Central memory CD8-positive, alpha-beta T cell (primary cell): ENCODE measurements around the gene PAMR1.

Experiments used
- ATAC-seq: fragments of 150-1000 bp; cut with Tn5 transposase; replicated peaks from 2 replicates; pipeline ENCODE4 v1.10.0; 2022; ENCODE audit warnings: mild to moderate bottlenecking, moderate FRiP score, moderate number of reproducible peaks; ENCODE audit not compliant: poor library complexity, severe bottlenecking; ENCODE audit errors: extremely low read depth
- DNase-seq, 2 donors: peaks; one replicate each; pipeline ENCODE4 v3.0.0; 2021; ENCODE audit warnings: low spot score in 2 of 2
- H3K27ac Mint-ChIP-seq: one replicate; pipeline ENCODE4 v1.8.0; 2022; ENCODE audit warnings: low read depth, mild to moderate bottlenecking, moderate library complexity, mixed read lengths
- H3K27me3 Mint-ChIP-seq: one replicate; pipeline ENCODE4 v1.8.0; 2022; ENCODE audit warnings: mixed read lengths
- H3K36me3 Mint-ChIP-seq: one replicate; pipeline ENCODE4 v1.8.0; 2022; ENCODE audit warnings: mild to moderate bottlenecking, moderate library complexity, mixed read lengths; ENCODE audit not compliant: insufficient read depth
- H3K4me1 Mint-ChIP-seq: one replicate; pipeline ENCODE4 v1.8.0; 2022; ENCODE audit warnings: mixed read lengths
- H3K4me3 Mint-ChIP-seq: one replicate; pipeline ENCODE4 v1.8.0; 2022; ENCODE audit warnings: mild to moderate bottlenecking, moderate library complexity, mixed read lengths
- H3K9me3 Mint-ChIP-seq: one replicate; pipeline ENCODE4 v1.8.0; 2022; ENCODE audit warnings: mixed read lengths

PAMR1 gene

DNA sequence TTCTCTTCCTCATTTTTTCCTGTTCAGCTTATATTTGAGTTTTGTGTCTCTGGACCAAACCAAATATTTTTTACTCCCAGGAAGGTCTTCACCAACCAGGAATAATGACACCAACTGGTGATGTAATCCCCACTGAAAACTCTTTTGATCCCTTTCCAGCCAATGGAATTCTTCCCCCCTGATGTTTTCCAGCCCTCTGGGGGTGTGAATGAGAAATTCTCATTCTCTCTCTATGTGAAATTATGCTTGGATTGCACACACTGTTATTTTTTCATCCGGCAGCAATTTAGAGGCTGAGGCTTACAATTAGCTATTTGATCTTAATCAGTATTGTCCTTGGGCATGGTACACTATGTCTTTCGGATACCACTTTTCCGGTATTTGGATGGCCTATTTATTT is 66.6 kb downstream of the PAMR1 start:
- ATAC-seq = no peak
- no peaks in the 10 kb centered on the region for H3K4me1 Mint-ChIP-seq
- no peaks in the 10 kb centered on the region for H3K9me3 Mint-ChIP-seq
- H3K4me3 Mint-ChIP-seq = no peak overlapping the region
- peaks cover 1% of the 10 kb centered on the region for H3K36me3 Mint-ChIP-seq
- no peak for DNase-seq
- H3K27me3 Mint-ChIP-seq = peaks cover 75% of the 10 kb centered on the region
- no peak overlapping the region for H3K27ac Mint-ChIP-seq

DNA sequence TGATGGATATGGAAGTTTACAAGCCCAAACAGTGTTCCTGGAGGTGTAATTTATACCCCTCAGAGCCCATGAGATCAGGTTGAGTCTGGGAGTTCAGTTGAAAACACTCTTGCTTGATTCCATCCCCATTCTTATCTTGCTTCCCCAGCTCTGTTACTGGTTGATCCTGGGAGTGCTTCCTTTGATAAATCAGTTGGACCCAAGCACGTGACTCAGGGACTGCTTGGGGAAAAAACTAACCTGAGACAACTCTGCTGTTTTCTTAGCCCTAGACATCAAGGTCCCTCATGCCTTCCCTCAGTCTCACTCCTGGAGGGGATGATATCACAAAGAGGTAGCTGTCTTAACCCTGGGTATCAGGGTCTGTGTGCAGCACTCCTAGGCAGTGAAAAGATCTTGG is 71.1 kb downstream of the PAMR1 start:
- H3K4me3 Mint-ChIP-seq = no peak overlapping the region
- peaks cover 1% of the 10 kb centered on the region for H3K36me3 Mint-ChIP-seq
- no peak overlapping the region for H3K27ac Mint-ChIP-seq

DNA sequence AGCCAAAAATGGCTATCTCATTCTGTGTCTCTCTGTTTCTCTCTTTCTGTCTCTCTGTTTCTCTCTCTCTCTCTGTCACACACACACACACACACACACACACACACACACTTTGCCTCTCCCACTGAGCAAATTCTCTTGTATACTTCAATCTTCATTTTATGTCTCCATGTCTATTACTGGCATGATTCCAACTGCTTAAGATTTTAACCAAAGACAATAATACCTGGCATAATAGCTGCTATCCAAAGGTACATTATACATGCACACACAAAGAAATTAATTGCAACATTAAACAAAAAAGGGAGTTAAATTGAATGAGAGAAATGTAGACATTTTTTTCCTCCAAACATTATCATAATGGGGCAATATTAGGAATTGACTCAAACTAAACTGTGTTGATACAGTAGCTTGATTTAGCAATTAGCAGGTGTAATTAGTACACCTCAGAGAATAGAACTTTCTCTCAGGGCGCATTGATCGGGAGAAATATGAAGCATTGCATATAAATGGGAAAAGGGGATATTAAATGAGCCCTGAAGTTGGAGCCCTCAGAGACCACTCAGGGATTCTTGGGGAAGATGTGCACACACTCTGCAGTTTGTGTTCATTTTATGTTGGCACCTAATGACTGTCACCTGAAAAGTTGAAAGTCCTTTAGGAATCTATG is 88.7 kb downstream of the PAMR1 start:
- Mint-ChIP-seq H3K36me3 (no peaks in the 10 kb centered on the region), H3K4me1 (no peaks in the 10 kb centered on the region), H3K27me3 (peaks cover 73% of the 10 kb centered on the region), H3K27ac (no peak overlapping the region), H3K9me3 (no peaks in the 10 kb centered on the region), H3K4me3 (no peak overlapping the region)
- ATAC-seq = no peak
- no peak for DNase-seq

More for the DNA sequence above, 71.1 kb downstream of the PAMR1 start:
- Mint-ChIP-seq H3K4me1 (no peaks in the 10 kb centered on the region), H3K27me3 (peaks cover 60% of the 10 kb centered on the region), H3K9me3 (no peaks in the 10 kb centered on the region)
- DNase-seq = no peak
- no peak for ATAC-seq

DNA sequence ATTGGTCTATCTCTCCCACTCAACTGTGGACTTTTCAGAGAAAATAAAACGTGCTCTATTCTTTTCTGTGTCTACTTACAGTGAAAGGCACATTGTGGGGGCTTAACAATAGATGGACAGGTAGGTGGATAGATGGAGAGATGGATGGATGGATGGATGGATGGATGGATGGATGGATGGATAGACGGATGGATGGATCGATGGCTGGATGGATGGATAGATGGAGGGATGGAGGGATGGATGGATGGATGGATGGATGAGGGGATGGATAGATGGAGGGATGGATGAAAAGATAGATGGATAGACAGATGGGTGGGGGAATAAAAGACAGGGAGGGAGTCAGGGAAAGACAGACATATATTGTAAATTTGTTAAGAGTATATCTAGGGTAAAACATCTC is 91.8 kb downstream of the PAMR1 start:
- H3K27ac Mint-ChIP-seq = no peak overlapping the region
- no peak for DNase-seq
- H3K36me3 Mint-ChIP-seq = no peaks in the 10 kb centered on the region
- H3K4me1 Mint-ChIP-seq = no peaks in the 10 kb centered on the region
- no peak for ATAC-seq
- no peaks in the 10 kb centered on the region for H3K9me3 Mint-ChIP-seq
- peaks cover 77% of the 10 kb centered on the region for H3K27me3 Mint-ChIP-seq
- H3K4me3 Mint-ChIP-seq = no peak overlapping the region

DNA sequence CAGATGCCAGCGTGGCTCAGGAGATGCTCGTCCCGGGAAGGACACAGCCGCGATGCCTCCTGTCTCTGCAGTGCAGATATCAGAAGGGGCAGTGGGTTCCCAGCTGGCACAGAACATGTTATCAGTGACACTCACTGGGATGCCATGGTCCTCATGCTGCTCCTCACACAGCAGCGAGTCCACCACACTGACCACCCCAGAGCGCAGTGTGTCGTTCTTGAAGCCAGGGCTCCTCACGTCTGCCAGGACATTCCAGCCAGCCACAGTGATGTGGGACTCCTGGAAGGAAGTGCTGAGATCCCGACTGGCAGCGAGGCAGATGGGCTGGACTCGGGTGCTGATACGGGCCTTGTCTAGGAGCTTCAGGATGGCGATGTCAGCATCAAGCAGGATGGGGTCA is 93.0 kb downstream of the PAMR1 start:
- ATAC-seq (no peak), DNase-seq (no peak)
- Mint-ChIP-seq H3K36me3 (no peaks in the 10 kb centered on the region), H3K4me1 (no peaks in the 10 kb centered on the region), H3K27ac (no peak overlapping the region), H3K27me3 (peaks cover 83% of the 10 kb centered on the region), H3K4me3 (no peak overlapping the region), H3K9me3 (no peaks in the 10 kb centered on the region)

DNA sequence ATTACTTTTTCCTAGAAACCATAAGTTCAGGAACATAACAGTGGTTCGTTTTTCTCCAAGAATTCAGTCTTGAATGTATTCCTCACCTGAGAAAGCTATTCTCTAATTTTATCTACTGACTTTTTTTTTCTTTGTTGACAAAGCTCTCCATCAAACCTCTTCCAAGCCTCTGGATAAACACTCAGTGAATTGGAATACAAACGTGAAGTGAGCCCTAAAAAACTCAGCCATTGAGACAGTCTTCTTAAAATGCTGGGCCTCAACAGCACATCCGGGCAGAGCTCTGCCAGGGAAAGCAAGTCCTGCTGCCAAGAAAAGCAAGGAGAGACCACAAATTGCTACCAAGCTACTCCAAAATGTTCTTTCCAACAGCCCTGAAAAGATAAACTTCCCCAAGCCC is 98.3 kb downstream of the PAMR1 start:
- Mint-ChIP-seq H3K27ac (no peak overlapping the region), H3K27me3 (peaks cover 100% of the 10 kb centered on the region), H3K4me3 (no peak overlapping the region), H3K4me1 (no peaks in the 10 kb centered on the region), H3K36me3 (no peaks in the 10 kb centered on the region), H3K9me3 (no peaks in the 10 kb centered on the region)
- DNase-seq (no peak), ATAC-seq (no peak)

DNA sequence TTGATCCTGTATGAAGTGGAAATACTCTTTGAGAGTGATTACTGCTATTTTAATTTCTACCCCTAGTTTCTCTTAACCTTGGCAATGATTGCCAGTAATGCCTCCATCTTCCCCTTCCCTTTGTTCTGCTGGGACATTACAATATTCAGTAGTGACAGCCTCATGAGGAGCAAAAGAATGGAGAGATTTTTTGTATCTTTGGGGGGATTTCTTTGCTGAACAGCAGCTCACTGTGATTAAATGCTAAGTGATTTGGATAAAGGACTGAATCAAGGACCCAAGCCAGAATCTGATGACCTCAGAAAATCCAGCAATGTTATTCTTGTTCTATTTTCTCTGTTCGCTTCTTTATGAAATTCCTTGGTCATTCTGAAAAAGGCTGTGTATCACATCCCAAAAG is 99.1 kb downstream of the PAMR1 start:
- H3K9me3 Mint-ChIP-seq = no peaks in the 10 kb centered on the region
- no peaks in the 10 kb centered on the region for H3K36me3 Mint-ChIP-seq
- ATAC-seq (no peak), DNase-seq (no peak)
- no peaks in the 10 kb centered on the region for H3K4me1 Mint-ChIP-seq
- H3K4me3 Mint-ChIP-seq = no peak overlapping the region
- peaks cover 100% of the 10 kb centered on the region for H3K27me3 Mint-ChIP-seq
- H3K27ac Mint-ChIP-seq = no peak overlapping the region

DNA sequence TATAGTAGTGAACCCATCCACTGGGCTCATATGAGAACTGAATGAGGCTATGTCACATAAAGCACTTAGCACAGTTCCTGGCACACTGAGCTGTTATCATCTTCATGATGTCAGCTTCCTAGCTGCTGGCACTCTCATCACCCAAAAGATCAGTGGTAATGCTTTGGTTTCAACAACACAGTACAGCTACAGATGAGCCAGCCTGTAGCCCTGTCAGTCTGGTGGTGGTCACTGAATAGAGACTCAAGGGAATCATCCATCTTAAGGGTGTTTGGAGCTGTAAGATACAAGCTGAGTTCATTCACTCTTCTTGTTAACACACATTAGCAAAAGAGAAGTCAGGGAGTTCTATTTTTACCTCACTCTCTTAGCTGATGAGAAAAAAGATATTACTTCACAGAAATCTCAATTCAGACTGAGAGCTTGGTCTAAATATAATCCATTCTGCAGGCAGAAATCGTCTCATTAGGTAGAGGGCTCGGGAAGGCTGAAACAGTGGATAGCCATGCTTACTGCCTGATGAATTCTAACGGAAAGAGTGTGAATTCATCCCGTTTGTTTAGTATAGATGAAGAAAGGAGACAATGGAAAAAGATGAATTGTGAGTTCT is 99.7 kb downstream of the PAMR1 start:
- no peaks in the 10 kb centered on the region for H3K9me3 Mint-ChIP-seq
- peaks cover 100% of the 10 kb centered on the region for H3K27me3 Mint-ChIP-seq
- ATAC-seq (no peak), DNase-seq (no peak)
- H3K36me3 Mint-ChIP-seq = no peaks in the 10 kb centered on the region
- no peak overlapping the region for H3K27ac Mint-ChIP-seq
- no peaks in the 10 kb centered on the region for H3K4me1 Mint-ChIP-seq
- H3K4me3 Mint-ChIP-seq = no peak overlapping the region

DNA sequence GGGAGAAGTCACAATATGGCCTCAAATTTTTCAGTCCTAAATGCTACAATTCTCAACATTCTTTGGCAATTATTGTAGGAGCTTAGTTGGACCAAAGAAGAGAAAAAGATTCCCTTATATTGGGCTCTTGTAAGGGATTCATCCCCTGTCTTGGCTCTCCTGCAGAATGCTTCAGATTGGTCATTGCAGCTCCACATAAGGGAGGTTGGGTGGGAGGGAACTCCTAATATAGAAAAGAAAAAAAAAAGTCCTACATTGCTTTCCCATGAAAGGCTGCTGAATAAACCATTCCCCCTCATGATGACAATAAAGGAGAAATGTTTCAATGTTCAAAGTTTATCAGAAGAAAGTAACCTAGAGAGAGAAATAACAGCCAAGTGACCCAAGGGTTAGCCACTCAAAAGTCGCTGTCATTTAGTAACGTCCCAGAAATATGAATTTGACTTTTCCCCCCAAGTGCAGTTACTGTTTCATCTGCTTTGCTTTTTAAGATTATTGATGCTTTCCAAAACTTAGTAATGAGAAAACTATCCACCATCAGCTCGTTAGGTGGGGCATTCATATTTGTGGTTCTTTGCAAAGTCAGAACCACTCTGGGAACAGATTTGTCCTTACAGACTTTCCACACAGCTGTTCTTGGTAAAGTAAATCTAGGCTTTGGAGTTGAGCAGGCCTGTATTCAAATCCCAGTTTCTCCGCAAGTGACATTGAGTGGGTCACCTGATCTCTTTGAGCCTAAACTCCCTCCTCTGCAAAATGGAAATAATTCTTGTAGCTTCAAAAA is 101.1 kb downstream of the PAMR1 start:
- peaks cover 4% of the 10 kb centered on the region for H3K4me1 Mint-ChIP-seq
- H3K9me3 Mint-ChIP-seq = no peaks in the 10 kb centered on the region
- ATAC-seq = no peak
- H3K36me3 Mint-ChIP-seq = peaks cover 2% of the 10 kb centered on the region
- peaks cover 97% of the 10 kb centered on the region for H3K27me3 Mint-ChIP-seq
- no peak overlapping the region for H3K4me3 Mint-ChIP-seq
- no peak for DNase-seq
- no peak overlapping the region for H3K27ac Mint-ChIP-seq

DNA sequence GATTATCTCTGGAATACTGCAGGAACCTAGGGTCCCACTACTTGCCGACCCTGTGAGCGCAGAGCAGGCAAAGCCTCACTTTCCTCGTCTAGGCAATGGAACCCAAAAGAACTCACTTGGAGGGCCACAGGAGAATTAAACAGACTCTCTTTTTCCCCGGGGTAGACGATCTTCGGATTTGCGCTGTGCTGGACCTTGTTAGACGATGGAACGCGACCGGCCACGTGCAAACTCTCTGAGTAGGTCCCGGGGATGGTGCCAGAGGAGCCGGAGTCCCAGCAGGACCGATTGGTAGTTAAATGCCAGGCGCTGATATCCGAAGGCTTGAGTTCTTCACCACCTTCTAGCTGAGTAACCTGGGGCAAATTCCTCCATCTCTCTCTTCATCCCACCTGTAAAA is 105.0 kb downstream of the PAMR1 start:
- DNase-seq (no peak), ATAC-seq (no peak)
- H3K9me3 Mint-ChIP-seq = no peaks in the 10 kb centered on the region
- H3K27ac Mint-ChIP-seq = no peak overlapping the region
- peak overlapping the region; percentile 54 for H3K4me3 Mint-ChIP-seq
- H3K4me1 Mint-ChIP-seq = peaks cover 11% of the 10 kb centered on the region
- peaks cover 2% of the 10 kb centered on the region for H3K36me3 Mint-ChIP-seq
- H3K27me3 Mint-ChIP-seq = peaks cover 93% of the 10 kb centered on the region

DNA sequence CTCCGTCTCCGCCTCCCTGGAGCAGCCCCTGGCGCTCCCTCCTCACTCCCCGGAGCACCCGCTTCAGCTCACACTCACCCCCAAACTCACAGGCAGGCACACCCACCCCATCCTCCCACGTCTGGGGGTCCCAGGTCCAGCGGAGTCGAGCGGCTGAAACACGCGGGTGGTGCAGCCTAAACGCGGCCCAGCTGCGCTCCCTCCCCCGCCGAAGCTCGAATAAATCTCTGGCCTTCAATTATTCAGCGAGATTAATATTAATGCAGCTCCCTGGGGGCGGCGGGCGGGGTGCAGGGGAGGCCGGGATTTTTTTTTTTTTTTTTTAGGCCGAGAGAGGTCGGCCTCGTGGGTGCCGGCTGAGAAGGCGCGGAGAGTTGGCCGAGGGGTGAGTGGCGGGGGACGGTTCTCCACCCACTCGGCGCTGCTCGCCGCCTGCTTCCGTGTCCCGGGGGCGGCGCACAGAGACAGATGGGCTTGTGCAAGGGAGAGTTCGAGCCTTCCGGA is 105.5 kb downstream of the PAMR1 start:
- H3K9me3 Mint-ChIP-seq = no peaks in the 10 kb centered on the region
- peak overlapping the region; percentile 54 for H3K4me3 Mint-ChIP-seq
- H3K27me3 Mint-ChIP-seq = peaks cover 93% of the 10 kb centered on the region
- no peak overlapping the region for H3K27ac Mint-ChIP-seq
- peaks cover 11% of the 10 kb centered on the region for H3K4me1 Mint-ChIP-seq
- ATAC-seq (no peak), DNase-seq (no peak)
- H3K36me3 Mint-ChIP-seq = peaks cover 2% of the 10 kb centered on the region

DNA sequence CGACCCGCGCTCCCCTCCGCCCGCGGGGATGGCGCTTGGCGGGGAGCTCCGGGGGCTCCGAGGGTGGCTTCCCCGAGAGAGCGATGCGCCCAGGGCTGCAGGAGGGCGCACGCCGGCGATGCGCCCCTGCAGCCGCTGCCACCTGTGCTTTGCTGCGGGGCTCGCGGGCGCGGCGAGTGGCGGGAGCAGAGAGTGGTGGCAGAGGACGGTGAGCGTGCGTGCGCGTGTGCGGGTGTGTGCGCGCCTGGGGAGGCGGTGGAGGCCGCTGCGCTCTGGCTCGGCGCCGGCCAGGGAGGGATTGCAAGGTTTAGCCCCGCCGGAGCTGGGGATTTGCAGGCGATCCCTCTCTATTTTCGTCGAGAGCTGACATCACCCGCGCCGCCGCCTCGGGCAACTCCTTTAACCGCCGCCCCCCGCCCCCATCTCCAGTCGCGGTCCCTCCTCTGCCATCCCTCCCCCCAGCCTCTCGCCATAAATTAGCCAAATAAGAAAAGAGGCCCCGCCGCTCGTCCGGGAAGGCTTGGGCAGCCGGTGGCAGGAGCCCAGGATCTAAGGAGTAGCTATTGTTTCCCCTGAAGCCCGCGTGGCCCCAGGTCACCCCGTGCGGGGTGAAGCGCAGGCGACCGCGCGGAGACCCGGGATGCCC is 106.1 kb downstream of the PAMR1 start, which contains the start of gene SLC1A2:
Gene SLC1A2, minus strand, starts transcription at position 375 of the 646 bp plus-strand sequence. CDS start 592 bp downstream, outside the sequence.
- Mint-ChIP-seq H3K27me3 (peaks cover 92% of the 10 kb centered on the region), H3K36me3 (peaks cover 2% of the 10 kb centered on the region), H3K9me3 (no peaks in the 10 kb centered on the region), H3K4me3 (peak within 1 kb of the TSS; percentile 61), H3K4me1 (peaks cover 11% of the 10 kb centered on the region), H3K27ac (no peak within 1 kb of the TSS)
- DNase-seq (no peak), ATAC-seq (no peak)
